Tibial nerve (tissue), 4 donors: Measurements from ENCODE around the gene NEAT1. TPM values are rescaled to one million over a fixed set of nuclear protein-coding genes. Genes with fewer than 3 reads are reported as not detected.
A peak's percentile ranks its signal among the peaks of the same experiment; 100 is the strongest.

Experiments used
- DNase-seq, 2 donors: peaks; one replicate each; pipeline ENCODE4 v3.0.0-alpha.2; 2019; ENCODE audit warnings: low spot score in 2 of 2
- H3K27ac ChIP-seq, 4 donors: fragments of 200-600 bp; sonication (generic) in 3 of 4; one replicate each; pipeline ENCODE4 v1.5.1; 2017 to 2019; ENCODE audit warnings: mild to moderate bottlenecking in 1 of 4
- H3K27me3 ChIP-seq, 2 donors: fragments of 200-600 bp; sonication (generic) in 1 of 2; one replicate each; pipeline versions ENCODE4 v1.5.1 to v1.6.0; 2017 to 2019
- H3K36me3 ChIP-seq, 3 donors: fragments of 200-600 bp; sonication (generic); one replicate each; pipeline ENCODE4 v1.5.1; 2018 to 2019
- H3K4me1 ChIP-seq, 4 donors: fragments of 200-600 bp; sonication (generic) in 3 of 4; one replicate each; pipeline ENCODE4 v1.5.1; 2017 to 2019
- H3K4me3 ChIP-seq, 4 donors: fragments of 200-600 bp; sonication (generic) in 3 of 4; one replicate each; pipeline ENCODE4 v1.5.1; 2017 to 2019; ENCODE audit warnings: mild to moderate bottlenecking in 1 of 4, moderate library complexity in 1 of 4
- H3K9me3 ChIP-seq, 4 donors: fragments of 200-600 bp; sonication (generic) in 3 of 4; one replicate each; pipeline ENCODE4 v1.5.1; 2017 to 2019
- EP300 ChIP-seq, 2 donors: sonication (generic); formaldehyde crosslinking; IDR thresholded peaks; one replicate each; pipeline ENCODE4 v1.6.1; 2017; ENCODE audit warnings: antibody characterized with exemption in 2 of 2, mild to moderate bottlenecking in 1 of 2
- POLR2A ChIP-seq, 2 donors: fragments of 450-650 bp; IDR thresholded peaks; one replicate each; pipeline ENCODE4 v1.6.1; 2017; ENCODE audit warnings: antibody characterized with exemption in 2 of 2, mild to moderate bottlenecking in 2 of 2, moderate library complexity in 2 of 2
- WGBS, 2 donors: methylation state at CpG; one replicate each; pipeline ENCODE4 v1.1.5; 2018; 5-methylcytosine and 5-hydroxymethylcytosine counted together
- total RNA-seq, 4 donors: library from RNA; depleted of rRNA; stranded (reverse); fragments of >200 nt; gene quantifications; one replicate each; pipeline ENCODE4 v1.1.0, GENCODE V29; 2016
- TF ChIP-seq, protein P1 (sequence below), 5 experiments: fragments of 200-600 bp in 3 of 5; fragments of 450-650 bp in 2 of 5; sonication (generic) in 3 of 5; IDR thresholded peaks; one replicate each; pipeline ENCODE4 v1.5.1; 2016 to 2019; ENCODE audit warnings: antibody characterized with exemption in 5 of 5, mild to moderate bottlenecking in 3 of 5, moderate library complexity in 2 of 5

NEAT1 gene
- total RNA-seq, 4 donors from 2014 or later: 427 to 571 (median 461) TPM

- H3K27ac ChIP-seq: peak overlapping the region; percentile 98 to 100 (median 99)
- peak overlapping the region; percentile 71 to 89 (median 80) for H3K4me3 ChIP-seq
- TF ChIP-seq EP300 (IDR thresholded peaks at IDR 0.05): peak in 1 of 2 donors; percentile 87
- no peak for TF ChIP-seq POLR2A (IDR thresholded peaks at IDR 0.05)
- TF ChIP-seq, protein P1, sequence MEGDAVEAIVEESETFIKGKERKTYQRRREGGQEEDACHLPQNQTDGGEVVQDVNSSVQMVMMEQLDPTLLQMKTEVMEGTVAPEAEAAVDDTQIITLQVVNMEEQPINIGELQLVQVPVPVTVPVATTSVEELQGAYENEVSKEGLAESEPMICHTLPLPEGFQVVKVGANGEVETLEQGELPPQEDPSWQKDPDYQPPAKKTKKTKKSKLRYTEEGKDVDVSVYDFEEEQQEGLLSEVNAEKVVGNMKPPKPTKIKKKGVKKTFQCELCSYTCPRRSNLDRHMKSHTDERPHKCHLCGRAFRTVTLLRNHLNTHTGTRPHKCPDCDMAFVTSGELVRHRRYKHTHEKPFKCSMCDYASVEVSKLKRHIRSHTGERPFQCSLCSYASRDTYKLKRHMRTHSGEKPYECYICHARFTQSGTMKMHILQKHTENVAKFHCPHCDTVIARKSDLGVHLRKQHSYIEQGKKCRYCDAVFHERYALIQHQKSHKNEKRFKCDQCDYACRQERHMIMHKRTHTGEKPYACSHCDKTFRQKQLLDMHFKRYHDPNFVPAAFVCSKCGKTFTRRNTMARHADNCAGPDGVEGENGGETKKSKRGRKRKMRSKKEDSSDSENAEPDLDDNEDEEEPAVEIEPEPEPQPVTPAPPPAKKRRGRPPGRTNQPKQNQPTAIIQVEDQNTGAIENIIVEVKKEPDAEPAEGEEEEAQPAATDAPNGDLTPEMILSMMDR (IDR thresholded peaks at IDR 0.05): peak in 1 of 5 experiments; percentile 34
- H3K4me1 ChIP-seq: peaks cover 0 to 44% (median 29%) of the 10 kb centered on the region in 4 donors
- 1 to 3% methylated on average over 9 of the region's 9 CpGs for WGBS, 2 donors
- no peaks in the 10 kb centered on the region for H3K27me3 ChIP-seq
- peaks cover 2 to 54% (median 12%) of the 10 kb centered on the region in 3 donors for H3K36me3 ChIP-seq
- no peaks in the 10 kb centered on the region for H3K9me3 ChIP-seq
- peak in 1 of 2 donors; percentile 36 for DNase-seq
These were observed 2.7 kb downstream of the NEAT1 start for GRCh38 chr11:65425105-65425970.

GRCh38 chr11:65425971-65426838 lies 3.6 kb downstream of the NEAT1 start:
- Histone ChIP-seq H3K27ac (peak overlapping the region; percentile 98 to 100 (median 99)), H3K27me3 (no peaks in the 10 kb centered on the region), H3K36me3 (peaks cover 2 to 54% (median 12%) of the 10 kb centered on the region in 3 donors), H3K4me3 (peak overlapping the region; percentile 71 to 89 (median 80)), H3K4me1 (peaks cover 0 to 45% (median 29%) of the 10 kb centered on the region in 4 donors), H3K9me3 (no peaks in the 10 kb centered on the region)
- 1 to 4% methylated on average over 9 of the region's 9 CpGs for WGBS, 2 donors
- DNase-seq: peak in 1 of 2 donors; percentile 37
- TF ChIP-seq, protein P1 (IDR thresholded peaks at IDR 0.05): no peak
- TF ChIP-seq POLR2A (IDR thresholded peaks at IDR 0.05) (no peak), EP300 (IDR thresholded peaks at IDR 0.05) (peak in 1 of 2 donors; percentile 86)

DNA sequence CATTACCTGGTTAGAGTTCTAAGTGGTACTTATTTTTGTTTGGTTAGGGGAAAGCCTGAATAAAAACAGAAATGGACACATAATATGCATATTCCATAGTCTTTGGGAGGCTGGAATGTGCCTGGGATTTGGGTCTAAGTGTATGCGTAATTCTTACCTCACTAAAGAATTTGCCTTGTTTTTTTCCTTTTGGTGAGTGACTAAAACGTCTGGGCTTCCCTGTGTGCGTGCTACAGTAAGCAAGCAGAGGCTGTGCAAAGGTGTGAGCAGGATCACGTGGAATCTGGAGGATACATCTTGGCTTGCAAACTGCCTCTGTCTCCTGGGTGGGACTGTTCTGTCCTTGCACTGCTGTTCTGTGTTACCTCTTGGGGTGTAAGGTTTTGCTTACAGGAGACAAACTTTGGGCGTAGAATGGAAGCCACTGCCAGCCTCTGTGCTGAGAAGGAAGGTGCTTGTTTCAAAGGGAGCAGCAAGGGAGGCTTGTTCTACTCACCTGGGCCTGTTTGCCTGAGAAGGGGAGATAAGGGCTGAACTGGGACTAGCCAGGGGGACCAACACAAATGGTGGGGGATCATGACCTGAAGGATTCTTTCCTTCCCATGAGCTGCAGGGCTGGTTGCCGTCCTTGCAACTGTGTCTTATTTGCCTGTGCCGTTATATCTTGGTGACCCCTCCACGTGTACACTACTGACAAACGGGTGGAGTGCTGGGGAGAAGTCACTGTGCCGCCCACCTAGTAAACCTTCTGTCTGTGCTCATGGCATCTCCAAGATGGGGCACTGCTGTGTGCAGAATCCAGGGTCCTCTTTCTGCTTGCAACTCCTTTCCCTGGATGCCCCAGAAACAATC lies 4.5 kb downstream of the NEAT1 start:
- Histone ChIP-seq H3K36me3 (peaks cover 2 to 57% (median 12%) of the 10 kb centered on the region in 3 donors), H3K27ac (peak overlapping the region; percentile 98 to 100 (median 99)), H3K9me3 (no peaks in the 10 kb centered on the region), H3K4me3 (peak overlapping the region; percentile 71 to 89 (median 80)), H3K27me3 (no peaks in the 10 kb centered on the region), H3K4me1 (peaks cover 0 to 53% (median 37%) of the 10 kb centered on the region in 4 donors)
- TF ChIP-seq EP300 (IDR thresholded peaks at IDR 0.05) (peak in 1 of 2 donors; percentile 58), POLR2A (IDR thresholded peaks at IDR 0.05) (peak in 1 of 2 donors; percentile 50)
- TF ChIP-seq, protein P1 (IDR thresholded peaks at IDR 0.05): no peak
- peak in 1 of 2 donors; percentile 55 for DNase-seq
- WGBS, 2 donors: 13 to 14% methylated on average over 10 of the region's 10 CpGs

DNA sequence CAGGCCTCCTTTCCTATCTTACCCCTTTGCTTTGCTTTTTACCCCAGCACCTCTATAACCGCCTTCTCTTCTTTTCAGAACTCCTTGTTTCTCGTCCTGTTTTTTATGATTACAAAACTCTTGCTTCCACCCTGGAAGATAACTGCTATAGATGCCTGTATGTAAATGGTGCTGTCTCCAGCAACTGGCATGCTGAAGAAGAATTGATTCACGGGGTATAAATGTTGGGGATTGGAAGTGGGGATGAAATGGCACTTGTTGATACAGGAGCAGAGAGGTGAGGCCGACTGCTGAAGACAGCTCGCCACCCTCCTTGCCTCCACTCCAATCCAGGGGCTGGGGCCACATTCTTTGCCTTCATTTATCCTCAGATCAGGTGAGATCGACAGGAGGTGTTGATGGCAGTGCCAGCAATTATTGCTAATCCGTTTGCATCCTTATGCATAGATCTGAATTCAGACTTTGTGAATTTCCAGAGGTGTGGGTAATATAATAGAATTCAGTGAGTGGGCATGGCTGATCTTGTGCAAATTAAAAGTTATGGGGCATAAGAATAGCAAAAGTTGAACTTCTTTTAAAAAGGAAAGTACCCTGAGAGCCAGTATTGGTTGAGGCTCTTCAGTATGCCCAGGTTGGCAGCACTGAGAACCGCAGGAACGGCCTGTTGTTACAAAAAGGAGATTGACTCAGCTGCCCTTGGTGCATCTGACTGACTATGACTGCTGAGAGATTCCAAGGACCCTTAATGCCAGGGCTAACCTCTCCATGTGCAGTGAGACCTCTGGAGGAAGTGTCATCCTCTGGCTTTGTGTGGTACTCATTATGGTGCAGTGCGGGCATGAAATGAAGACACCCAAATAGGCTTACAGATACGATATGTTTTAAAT lies 5.3 kb downstream of the NEAT1 start:
- WGBS, 2 donors: 20% methylated on average over 11 of the region's 11 CpGs
- peak overlapping the region; percentile 71 to 89 (median 80) for H3K4me3 ChIP-seq
- peak overlapping the region; percentile 98 to 100 (median 99) for H3K27ac ChIP-seq
- H3K9me3 ChIP-seq: no peaks in the 10 kb centered on the region
- no peaks in the 10 kb centered on the region for H3K27me3 ChIP-seq
- TF ChIP-seq POLR2A (IDR thresholded peaks at IDR 0.05) (peak; percentile 5 to 43), EP300 (IDR thresholded peaks at IDR 0.05) (peak in 1 of 2 donors; percentile 88)
- TF ChIP-seq, protein P1 (IDR thresholded peaks at IDR 0.05): no peak
- H3K36me3 ChIP-seq: peaks cover 2 to 65% (median 12%) of the 10 kb centered on the region in 3 donors
- DNase-seq: peak in 1 of 2 donors; percentile 48
- peaks cover 0 to 62% (median 46%) of the 10 kb centered on the region in 4 donors for H3K4me1 ChIP-seq
